HG03378 (cell line): Measurements from ENCODE around the gene CAB39L.
A peak's percentile ranks its signal among the peaks of the same experiment; 100 is the strongest.

Experiments
- ATAC-seq: cut with Tn5 transposase; IDR thresholded peaks from one replicate; pipeline ENCODE4 v1.9.1; 2021; ENCODE audit warnings: mild to moderate bottlenecking, moderate library complexity; ENCODE audit not compliant: unreplicated experiment

Gene CAB39L

GRCh38 chr13:49315756-49316482 lies 127.9 kb downstream of the CAB39L start:
- ATAC-seq = no peak

GRCh38 chr13:49315036-49315565 lies 128.8 kb downstream of the CAB39L start:
- ATAC-seq = no peak

- ATAC-seq = no peak
Measured at GRCh38 chr13:49314344-49314882, 129.5 kb downstream of the CAB39L start.

- no peak for ATAC-seq
Measured at GRCh38 chr13:49311816-49312215, 132.0 kb downstream of the CAB39L start.

DNA sequence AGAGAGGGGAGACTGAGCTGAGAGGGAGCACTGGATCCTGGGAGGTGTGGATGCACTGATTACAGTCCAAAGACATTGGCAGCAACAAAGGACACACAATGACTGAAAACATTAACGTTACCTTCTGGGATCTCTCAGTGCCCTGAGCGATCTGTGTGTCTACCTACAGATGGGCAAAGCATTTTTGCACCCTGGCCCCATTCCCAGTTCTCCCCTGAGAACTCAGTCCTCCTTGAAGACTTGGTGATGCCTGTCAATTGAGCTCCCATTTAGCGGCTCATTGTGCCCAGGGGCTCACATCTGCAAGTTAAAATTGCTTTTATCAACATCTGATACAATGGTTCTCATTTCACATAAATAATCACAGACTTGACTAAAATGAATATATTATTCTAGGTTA lies 133.6 kb downstream of the CAB39L start:
- ATAC-seq = no peak

- no peak for ATAC-seq
Measured at GRCh38 chr13:49308921-49309408, 134.9 kb downstream of the CAB39L start.

- no peak for ATAC-seq
Measured at GRCh38 chr13:49308097-49308875, 135.6 kb downstream of the CAB39L start.

GRCh38 chr13:49307365-49307764 lies 136.5 kb downstream of the CAB39L start:
- no peak for ATAC-seq

DNA sequence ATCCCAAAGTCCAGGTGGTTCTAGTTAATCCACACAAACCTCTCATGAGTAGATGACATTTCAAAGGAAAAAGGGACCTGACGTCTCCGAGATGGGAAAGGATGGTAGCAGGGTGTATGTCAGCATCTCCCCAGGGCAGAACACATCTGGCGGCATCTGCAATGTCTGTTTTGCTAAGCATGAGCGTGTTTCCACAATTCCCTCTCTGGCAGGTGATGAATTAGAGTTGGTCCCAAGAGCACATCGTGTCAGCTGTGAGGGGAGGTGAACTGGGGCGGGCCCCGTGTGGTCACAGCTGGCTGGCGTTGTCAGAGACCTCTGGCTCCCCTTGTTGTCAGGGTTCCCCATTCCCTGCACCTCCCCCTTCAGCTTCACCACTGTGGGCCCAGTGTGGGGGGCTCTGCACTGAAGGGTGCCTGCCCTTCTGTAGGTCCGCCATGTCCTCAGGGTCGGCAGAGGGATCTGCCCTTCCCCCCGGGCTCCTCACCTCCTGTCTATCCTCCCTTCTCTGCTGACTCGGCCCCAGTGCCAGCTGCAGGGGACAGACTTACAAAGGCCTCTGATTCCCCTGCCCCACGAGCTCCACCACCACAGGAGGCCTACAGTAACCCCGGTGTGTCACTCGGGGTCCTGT lies 138.0 kb downstream of the CAB39L start:
- no peak for ATAC-seq

GRCh38 chr13:49304763-49305700 lies 138.8 kb downstream of the CAB39L start:
- no peak for ATAC-seq

GRCh38 chr13:49304356-49304755 lies 139.5 kb downstream of the CAB39L start:
- ATAC-seq = no peak

GRCh38 chr13:49303533-49304252 lies 140.2 kb downstream of the CAB39L start:
- ATAC-seq = no peak

DNA sequence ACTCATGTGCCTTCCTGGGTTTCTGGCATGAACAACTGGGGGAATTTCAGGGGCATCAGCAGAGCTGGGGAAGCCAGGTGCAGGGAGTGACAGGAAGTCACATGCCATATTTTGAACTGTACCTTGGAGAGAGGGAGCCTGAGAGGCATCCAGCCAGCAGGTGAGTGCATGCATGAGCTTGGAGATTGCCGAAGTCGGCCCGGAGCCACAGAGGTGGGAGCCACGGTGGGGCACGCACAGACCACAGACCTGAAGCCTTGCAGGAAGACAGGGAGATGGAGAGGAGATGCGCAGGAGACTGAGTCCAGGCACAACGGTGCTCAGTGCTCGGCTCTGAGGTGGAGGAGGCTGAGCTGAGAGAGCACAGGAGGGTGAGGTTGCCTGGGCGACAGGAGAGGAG lies 141.0 kb downstream of the CAB39L start:
- ATAC-seq = no peak

DNA sequence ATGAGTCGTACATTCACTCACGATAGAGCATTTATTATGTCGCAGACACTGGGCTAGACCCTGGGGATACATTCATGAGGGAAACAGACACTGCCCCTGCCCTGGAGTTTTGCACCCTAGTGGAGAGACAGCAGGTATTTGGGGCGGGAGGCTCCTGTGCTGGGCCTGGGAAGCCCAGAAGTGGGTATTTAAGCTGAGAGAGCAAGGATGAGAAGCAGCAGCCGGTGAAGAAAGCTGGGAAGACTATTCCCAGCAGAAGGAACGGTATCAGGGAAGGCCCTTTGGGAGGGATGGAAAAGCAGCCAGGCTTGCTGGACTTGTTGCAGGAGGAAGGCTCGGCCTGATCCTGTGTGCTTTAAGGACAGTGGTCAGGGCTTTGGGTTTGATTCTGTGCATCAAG lies 141.6 kb downstream of the CAB39L start:
- ATAC-seq = no peak

DNA sequence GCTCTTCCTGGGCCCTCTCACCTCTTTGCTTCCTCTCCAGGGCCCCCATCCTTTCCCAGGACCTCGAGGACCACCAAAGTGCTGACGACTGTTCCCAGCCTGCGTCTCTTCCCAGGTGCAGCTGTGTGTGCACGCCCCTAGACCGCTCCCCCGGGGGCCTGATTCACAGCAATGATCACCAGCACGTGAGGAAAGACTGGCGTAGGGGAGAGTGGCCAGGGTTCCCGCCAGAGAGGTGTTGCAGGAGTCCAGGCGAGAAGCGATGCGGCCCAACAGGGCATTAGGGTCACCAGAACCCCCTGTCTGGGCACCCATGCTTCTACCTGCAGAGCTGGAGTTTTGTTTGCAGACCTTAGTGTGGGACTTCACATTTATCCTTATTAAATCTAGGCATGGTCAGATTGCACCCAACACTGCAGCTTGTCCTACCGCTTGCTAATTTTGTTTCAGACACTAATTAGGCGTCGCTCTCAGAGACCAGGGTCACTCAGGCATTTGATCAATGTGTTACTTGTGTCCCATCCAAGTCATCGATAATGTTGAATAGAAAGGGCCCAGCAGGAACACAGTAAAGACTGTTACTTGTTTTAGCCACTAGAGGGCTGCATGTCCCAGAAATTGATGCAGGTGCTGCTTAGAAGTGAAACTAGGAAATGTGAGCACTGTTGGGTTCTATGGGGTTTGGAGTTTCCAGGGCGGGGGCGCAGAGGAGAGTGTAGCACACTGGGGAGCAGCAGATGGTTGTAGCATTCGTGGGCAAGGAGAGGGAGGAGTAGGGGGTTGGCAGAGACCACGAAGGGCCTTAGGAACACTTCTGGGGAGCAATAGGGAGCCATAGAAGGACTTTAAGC lies 142.9 kb downstream of the CAB39L start:
- ATAC-seq = peak; percentile 93

DNA sequence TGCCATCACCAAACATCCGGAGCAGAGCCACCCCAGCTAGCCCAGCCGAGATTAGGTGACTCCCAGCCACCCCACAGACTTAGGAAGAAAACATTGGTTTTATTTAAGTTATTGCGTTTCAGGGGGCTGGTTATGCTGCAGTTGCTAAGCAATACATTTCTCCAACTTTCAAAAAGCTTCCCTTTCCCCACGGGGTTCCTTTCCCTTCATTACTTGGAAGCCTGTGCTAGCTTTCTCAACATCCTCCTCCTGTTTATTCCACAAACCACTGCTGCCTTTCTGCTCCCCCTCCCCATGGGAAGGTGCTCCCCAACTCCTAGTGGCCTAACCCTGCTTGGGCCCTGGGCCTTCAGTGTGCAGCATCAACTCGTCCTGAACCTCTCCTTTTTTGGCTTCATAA lies 143.6 kb downstream of the CAB39L start:
- ATAC-seq = no peak

DNA sequence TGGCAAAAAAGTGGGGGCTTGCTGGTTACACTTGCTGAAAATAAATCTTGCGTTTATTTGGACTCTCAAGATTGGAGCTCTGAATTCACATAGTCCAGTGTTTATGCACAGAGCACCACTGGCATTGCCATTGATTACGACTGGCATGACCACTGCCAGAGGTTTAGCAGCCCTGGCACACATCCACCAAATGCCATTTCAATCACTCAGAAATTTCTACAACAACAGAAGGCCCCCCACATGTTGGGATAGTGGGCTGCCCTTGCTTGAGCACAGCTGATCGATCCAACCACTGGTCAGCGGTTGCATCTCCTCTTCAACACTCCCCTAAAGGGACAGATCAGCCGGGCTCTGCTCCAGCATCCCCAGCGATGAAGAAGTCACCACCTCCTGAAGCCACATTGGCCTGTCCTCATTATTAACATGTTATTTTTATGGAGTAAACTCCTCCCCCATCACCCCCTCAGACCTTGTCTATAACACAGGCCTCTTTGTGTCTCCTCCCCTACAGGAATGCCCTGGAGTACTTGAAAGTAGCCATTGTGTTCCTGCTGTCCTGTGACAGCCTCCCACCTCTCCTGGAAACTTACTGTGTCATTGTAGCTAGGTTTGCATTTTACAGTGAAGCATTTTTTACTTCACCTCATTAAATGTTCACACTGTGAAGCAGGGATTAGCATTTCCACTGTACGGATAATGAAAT lies 144.8 kb downstream of the CAB39L start:
- no peak for ATAC-seq

DNA sequence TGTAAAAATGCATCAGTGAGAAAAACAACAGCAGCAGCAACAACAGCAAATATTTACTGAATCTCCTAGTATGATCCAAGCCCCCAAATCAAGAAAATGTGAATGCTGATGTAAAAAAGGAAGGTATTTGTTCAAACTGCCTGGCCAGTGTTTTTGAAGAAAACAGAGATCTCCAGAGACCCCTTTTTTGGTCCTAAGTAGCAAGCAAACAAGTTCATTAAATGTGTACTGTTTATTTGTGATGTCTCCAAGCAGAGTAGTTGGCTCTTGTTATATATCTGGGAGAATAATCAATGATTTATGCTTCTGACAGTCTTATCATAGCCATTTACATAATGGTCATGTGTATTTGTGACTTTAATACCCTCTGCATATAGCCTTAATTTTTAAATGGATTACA lies 145.4 kb downstream of the CAB39L start:
- ATAC-seq = no peak
